ENCODE measurements around the gene RPS6KA5.

RPS6KA5 gene

DNA sequence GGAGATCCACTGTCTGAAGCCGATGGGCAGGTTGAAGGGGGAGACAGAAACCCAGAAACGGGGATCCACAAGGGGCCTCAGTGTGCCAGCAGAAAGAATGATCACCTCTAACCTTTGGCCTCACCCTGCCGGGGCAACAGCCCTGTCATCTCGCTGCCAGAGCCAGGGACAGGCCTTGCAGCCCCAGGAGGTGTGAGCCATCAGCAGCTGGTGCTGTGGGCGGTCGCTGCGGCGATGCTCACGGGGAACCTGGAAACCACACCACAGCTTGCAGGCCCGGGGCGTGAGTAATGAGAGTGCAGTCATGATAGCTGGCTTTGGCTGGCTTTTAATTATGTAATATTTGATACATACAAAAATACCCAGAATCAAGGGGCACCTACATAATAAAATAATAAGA lies 239.5 kb downstream of the RPS6KA5 start:
- peak; percentile 87 for DNase-seq

DNA sequence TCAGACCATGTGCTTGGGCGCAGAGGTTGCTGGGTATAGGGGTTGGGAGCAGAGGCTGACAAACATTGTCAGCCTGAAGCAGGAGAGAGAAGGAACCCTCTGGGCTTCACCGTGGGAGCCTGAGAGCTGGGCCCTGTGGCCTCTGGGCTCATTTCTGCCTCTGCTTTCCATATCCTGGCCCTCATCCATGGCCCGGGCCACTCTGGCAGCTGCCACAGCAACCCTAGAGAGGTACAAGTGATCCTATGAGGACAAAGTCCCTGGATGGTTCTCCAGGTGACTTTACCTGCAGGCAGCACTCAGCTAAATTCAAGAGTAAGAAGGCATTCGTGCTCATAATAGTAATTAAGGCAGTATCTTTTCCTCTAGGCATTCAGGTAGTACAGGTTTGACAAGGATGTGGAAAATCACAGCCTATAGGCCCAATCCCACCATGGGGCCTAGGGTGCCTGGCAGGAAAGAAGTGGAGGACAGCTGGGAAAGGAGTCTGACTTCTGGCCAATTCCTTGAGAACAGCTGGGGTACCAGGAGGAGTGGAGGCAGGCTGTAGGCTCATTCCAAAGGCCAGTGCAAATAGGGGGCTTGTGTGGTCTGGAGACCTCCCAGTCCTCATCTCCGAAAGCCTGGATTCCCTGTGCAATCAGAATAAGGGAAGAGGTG lies 240.6 kb downstream of the RPS6KA5 start:
- DNase-seq, result no peak

DNA sequence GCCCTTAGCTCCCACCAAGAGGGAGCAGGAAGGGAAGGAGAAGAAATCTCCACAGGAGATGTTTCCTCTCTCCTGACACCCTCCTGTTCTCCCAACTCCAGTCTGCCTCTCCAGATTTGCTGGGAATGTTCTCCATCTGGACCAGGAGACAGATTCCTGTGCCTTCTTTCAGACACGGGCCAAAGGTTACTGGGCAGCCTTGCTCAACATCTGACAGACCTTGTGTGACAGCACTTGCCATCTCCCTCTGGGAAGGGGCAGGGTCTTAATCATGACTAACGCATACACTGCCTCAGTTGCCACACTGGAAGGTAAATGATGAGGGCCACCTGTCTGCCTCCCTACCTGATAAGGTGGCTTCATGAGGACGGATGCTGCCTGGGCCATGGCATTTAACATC lies 241.7 kb downstream of the RPS6KA5 start:
- DNase-seq, result no peak

DNA sequence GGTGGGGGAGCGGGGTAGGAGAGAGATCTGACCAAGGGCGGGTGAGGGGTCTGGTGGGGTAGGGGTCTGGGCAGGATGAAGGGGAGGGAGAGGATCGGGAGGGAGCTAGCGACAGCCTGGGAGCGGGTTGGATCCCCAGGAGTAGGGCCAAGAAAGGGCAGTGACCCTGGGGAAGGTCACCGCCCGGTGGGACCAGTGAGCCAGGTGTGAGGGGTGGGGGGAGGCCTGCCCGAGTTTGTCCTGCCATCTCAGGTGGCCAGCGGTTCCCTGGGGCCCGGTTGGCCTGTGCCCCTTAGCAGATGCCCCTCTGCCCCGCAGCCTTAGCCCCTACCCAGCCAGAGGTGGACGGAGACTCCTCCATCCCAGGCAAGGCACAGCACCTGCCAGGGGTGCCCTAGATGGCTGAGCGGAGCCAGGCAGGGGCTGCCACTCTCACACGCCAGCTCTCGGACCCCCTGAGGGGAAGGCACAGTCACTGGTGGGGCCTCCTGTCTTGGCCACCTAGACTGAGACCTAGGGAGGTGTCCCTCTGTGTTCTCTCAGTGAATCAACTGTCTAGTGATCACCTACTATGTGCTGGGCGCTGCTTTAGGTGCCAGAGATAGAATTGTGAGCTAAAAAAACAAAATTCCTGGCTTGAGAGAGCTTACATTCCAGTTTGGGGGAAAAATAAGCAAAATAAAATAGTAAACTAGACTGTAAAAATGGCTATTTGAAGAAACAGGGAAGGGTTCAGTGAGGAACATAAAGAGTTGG lies 243.6 kb downstream of the RPS6KA5 start:
- no peak for DNase-seq

DNA sequence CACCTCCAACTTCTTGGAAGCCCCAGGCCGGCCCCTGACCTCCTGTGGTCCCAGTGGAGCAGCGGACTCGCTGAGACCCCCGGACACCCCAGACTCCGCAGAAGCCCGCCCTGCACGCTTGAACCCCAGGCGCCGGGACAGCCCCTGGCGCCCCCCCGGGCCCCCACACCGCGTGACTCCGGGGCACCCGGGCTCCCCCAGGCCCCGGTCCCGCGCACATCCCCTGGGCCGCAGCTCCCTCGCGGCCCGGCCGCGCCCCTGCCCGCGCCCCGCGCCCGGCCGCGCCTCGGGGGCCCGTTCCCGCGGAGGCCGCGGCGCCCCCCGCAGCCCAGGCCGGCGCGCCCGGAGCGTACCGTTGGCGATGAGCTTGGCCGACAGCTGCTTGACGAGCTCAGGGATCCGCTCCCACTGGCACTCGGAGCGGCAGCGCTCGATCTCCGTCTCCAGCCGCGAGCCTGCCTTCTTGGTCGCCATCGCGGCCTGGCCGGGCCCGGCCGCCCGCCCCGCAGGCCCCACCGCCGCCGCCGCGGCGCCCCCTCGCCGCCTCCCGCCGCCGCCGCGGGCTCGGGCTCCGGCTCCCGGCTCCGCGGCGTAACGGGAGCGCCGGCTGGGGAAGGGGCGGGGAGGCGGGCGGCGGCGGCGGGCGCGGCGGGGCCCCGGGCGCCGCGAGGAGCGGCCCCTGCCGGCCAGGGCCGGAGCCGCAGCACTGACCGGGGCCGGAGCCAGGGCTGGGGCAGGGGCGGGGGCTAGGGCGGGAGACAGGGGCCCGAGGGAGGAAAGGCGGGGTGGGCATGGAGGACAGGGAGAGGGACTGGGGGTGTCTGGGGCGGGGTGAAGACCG lies 244.4 kb downstream of the RPS6KA5 start, which contains the start of gene TTC7B:
Gene TTC7B (minus strand): TSS at position 609 of the 841 bp plus-strand sequence. CDS start 135 bp downstream, at position 474.
- peak; percentile 63 for DNase-seq

GRCh38 chr14:90815572-90815821 lies 244.9 kb downstream of the RPS6KA5 start:
- no peak for DNase-seq

DNA sequence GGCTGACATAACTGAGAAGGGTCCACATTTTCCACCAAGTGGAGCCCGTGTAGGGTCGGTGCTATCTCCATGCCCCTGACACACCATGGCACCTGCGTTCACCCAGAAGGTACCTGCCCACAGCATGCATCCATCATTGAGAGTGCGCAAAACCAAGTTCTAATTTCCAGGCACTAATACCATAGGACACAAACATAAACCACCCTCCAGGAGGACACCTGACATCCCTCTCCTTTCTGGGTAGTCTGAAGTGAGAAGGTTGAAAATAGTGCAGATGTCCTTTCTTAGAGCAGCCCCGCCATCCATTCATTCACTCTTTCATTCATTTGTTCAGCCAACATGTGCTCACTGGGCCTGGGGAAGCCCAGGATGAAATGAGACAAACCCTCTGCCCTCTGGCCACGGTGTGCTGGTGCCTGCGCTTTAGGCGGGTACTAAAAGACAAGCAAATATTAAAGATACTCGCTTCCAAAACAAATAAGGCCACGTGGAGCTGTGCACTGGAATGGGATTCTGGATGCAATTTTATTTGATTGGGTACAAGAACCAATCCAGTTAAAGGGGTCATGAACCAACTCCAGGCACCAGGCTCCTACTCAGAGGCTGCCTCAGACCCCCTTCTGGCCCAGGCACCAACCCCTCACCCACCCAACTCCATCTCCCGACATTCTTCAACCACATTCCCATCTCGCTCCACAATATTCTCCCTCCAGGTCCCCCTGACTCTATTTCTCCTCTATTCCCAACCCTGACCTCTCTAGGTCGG lies 245.5 kb downstream of the RPS6KA5 start:
- DNase-seq, result no peak

DNA sequence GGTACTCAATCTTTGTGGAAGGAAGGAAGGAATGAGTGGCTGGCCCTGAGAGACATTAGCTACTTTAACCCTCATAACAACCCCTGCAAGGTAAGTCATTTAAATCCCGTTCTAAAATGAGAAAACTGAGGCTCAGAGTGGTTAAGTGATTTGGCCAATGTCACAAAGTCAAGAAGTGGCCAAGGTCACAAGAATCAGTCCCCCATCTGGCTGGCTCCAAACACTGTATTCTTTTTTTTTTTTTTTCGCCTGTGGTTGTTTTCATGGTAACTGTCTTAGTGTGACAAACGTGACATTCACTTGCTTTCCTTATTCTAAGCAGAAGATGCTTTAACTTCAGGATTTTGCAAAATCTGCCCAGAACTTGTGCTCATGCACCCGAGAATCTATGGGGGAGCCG lies 247.0 kb downstream of the RPS6KA5 start:
- no peak for DNase-seq

DNA sequence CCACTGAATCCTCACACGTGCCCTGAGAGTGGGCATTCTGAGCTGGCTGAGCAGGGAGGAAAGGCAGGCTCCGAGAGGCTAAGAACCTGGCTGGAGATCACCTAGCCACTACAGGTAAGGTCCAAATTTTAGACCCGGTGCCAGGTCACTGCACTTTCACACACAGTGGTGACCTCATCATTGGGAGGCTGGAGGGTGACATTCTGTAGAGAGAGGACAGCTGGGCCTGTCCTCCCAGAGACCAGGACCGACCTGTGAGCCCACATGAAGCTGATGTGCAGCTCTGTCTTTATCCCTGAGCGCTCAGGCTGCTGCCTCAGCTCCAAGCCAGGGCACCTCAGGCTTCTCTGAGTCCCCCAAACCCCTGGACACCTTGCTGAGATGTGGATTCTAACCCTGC lies 248.3 kb downstream of the RPS6KA5 start:
- no peak for DNase-seq

DNA sequence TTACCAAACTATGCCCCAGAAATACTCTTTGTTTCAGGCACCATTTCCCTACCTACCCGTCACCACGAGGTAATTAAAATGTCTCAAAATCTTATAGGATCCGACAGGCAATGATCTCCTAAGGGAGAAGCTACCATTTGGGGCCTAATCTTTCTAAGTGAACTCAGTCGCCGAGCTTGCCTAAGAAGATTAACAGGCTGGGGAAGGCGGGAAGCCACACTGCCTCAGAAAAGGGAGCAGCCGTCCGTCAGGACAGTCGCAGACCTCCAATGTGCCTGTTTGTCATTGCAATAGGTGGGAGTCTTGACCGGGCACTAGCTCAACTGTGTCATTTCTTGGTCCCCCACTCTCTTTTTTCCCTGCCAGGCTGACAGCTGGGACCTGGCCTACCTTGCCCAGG lies 248.8 kb downstream of the RPS6KA5 start:
- DNase-seq, result no peak

GRCh38 chr14:90810806-90811205 lies 249.6 kb downstream of the RPS6KA5 start:
- no peak for DNase-seq

- DNase-seq, result no peak
These were observed 250.7 kb downstream of the RPS6KA5 start for GRCh38 chr14:90809530-90810312.

GRCh38 chr14:90808759-90809529 lies 251.5 kb downstream of the RPS6KA5 start:
- DNase-seq, result no peak

GRCh38 chr14:90807060-90807459 lies 253.4 kb downstream of the RPS6KA5 start:
- DNase-seq, result no peak

DNA sequence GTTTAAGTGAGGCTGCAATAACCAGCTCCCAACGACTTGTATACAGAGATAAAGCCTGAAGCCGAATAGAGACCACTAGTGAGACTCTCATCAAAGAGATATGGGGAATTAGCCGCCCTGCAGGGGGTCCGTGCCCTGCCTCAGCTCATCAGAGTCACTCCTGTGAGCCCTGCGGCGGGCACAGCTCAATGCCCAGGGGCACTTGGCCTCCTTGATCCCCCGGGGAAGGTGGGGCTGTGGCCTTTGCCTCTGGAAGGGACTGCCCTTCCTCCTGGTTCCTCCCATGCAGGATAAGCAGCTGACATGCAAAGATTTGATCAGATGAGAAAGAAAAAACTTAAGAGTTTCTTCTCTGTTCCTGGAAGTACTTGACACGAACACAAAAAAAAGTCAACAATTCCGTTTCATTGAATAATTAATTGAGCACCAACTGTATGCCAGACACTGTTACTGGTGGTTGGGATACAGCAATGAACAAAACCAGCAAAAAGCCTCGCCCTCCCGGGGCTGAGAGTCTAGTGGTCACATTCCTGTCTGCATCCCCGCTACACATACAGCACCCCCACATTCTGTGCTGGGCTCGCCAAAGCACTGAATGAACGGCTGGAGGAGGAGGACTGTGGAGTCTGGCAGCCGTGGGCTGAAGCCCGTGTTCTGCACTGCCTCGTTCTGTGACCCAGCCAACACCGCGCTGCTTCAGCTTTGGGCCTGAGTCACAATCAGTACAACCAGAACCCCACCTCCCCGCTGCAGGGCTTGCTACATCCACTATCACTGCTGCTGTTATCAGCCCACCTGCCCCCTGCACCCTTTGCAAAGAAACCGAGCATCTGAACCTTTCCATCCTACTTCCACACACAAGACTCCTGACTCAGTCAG lies 254.5 kb downstream of the RPS6KA5 start:
- no peak for DNase-seq

GRCh38 chr14:90805084-90805391 lies 255.4 kb downstream of the RPS6KA5 start:
- no peak for DNase-seq

GRCh38 chr14:90804292-90805083 lies 256.0 kb downstream of the RPS6KA5 start:
- DNase-seq, result no peak

DNA sequence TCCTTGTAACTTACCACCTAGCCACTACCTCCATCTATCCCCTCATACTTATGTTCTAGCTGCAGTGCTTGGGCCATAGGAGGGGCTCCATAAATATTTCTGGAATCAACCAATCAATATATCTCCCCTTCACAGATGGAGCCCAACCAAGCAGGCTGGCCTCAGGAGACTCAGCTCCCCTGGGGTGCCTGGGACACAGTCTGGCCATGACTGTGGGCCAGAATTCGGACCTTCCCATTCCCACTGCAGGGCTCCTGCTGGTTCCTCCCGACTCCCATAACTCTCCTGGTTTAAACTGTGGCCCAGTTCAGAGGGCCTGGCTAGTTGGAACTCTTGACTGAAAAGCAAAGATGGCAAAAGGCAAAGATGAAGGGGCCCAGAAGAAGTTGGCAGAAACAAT lies 257.2 kb downstream of the RPS6KA5 start:
- no peak for DNase-seq

DNA sequence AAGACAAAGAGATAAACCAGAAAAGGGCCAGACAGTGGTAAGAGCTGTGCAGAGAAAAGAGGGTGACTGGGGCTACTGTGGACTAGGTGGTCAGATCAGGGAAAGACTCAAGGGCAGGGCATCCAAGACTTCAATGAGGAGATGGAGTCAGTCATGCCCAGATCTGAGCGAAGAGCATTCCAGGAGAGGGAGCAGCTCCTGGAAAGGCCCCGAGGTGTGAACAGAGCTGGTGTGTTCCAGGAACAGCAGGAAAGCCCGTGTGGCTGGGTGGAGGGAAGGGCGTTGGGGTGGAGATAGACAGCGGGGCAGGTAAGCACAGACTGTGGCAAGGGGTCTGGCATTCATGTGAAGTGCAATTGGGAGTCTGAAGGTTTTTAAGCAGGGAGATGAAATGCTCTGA lies 261.0 kb downstream of the RPS6KA5 start:
- DNase-seq, result no peak

DNA sequence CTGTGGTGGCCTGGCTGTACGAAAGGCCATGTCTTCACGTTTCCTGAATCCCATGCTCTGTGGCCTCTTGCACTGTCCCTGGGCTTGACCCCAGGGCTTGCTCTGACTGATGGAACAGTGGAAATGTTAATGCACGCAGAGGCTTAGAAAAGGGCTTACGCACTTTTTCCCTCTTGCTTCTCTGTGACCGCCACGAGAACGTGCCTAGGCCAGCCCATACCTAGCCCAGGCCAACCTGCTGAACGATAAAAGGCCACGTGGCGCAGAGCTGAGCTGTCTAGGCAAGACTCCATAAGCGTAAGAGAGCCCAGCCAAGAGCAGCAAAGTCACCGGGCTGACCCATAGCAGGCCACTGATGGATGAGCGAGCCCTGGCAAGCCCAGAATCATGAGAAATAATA lies 262.5 kb downstream of the RPS6KA5 start:
- no peak for DNase-seq
